Astrocyte of the cerebellum (primary cell): ENCODE data around the gene PRKCE.

Experiments used
- DNase-seq: peaks from one replicate; pipeline ENCODE4 v3.0.0-alpha.2; 2011; ENCODE audit warnings: low read depth
- H3K4me3 ChIP-seq: 2 replicates; pipeline ENCODE4 v1.5.1; 2011; ENCODE audit warnings: mild to moderate bottlenecking, low read depth, low read length, moderate library complexity
- in situ Hi-C: cut with HindIII; loops from 2 replicates; pipeline ENCODE4 v1.10.0; 2017; ENCODE audit warnings: low sequenced_read_pairs
- TF ChIP-seq, protein P1 (sequence below): IDR thresholded peaks from 2 replicates; pipeline ENCODE4 v1.5.1; 2012; ENCODE audit warnings: low read length, low read depth, moderate library complexity, mild to moderate bottlenecking; ENCODE audit errors: missing control alignments

PRKCE gene

DNA sequence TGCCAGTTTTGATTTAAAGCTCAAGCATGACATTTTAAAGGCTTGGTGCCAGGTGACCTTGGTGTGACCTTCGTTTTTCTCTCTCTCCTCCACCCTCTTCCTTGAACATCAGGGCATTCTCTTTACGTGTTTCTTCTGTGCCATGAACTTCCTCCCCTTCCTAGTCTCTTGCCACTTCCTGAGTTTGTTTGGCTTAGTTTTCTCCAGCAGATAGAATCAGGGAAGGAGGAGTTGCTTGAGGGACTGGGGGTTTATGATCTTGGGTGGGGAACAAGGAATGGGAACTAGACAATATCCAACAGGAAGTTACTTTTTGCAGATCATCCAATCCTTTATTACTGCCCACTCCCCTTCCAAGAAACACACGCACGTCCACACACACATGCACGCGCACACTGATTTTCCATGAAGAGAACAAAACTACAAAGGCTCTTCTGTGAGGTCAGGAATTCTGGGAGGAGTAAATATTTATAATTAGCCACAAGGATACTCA, 435.1 kb downstream of the PRKCE start:
- in situ Hi-C loops, result no loop called here
- no peak overlapping the region for H3K4me3 ChIP-seq
- TF ChIP-seq, protein P1, sequence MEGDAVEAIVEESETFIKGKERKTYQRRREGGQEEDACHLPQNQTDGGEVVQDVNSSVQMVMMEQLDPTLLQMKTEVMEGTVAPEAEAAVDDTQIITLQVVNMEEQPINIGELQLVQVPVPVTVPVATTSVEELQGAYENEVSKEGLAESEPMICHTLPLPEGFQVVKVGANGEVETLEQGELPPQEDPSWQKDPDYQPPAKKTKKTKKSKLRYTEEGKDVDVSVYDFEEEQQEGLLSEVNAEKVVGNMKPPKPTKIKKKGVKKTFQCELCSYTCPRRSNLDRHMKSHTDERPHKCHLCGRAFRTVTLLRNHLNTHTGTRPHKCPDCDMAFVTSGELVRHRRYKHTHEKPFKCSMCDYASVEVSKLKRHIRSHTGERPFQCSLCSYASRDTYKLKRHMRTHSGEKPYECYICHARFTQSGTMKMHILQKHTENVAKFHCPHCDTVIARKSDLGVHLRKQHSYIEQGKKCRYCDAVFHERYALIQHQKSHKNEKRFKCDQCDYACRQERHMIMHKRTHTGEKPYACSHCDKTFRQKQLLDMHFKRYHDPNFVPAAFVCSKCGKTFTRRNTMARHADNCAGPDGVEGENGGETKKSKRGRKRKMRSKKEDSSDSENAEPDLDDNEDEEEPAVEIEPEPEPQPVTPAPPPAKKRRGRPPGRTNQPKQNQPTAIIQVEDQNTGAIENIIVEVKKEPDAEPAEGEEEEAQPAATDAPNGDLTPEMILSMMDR, result no peak
- DNase-seq, result no peak

DNA sequence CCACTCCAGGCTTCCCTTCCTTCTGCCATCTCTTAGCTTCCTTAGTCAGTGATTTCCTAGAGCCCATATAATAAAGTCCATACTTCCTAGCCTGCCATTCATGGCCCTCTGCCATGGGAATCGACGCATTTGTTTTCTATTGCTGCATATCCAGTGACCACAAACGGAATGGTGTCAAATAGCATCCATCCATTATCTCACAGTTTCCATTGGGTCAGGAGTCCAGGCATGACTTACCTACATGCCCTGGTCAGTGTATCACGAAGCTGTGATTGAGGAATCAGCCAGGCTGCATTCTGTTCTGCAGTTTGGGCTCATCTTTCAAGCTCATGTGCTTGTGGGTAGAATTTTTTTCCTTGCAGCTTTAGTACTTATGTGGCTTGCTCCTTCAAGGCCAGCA, 436.0 kb downstream of the PRKCE start:
- H3K4me3 ChIP-seq, result no peak overlapping the region
- in situ Hi-C loops, result no loop called here
- DNase-seq, result no peak
- TF ChIP-seq, protein P1, result no peak

DNA sequence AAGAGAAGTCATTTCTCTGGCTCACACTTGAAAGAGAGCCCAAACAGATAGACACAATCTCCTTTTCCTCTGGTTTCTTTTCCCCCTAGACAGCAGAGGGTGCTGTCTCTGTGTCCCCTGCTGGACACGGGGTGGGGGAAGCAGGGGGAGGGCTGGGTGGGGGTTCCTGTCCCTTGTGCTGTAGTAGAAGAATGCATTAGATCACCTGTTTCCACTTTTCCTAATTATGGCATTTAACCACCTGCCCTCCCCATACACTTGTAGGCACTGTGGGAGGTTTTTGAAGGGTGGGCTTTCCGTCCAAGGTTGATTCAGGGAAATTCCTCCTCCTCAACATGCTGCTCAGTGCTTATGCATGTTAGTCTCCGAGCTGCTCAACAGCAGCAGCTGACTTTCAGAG, 439.5 kb downstream of the PRKCE start:
- no peak overlapping the region for H3K4me3 ChIP-seq
- TF ChIP-seq, protein P1, result no peak
- no peak for DNase-seq
- in situ Hi-C loops, result no loop called here

DNA sequence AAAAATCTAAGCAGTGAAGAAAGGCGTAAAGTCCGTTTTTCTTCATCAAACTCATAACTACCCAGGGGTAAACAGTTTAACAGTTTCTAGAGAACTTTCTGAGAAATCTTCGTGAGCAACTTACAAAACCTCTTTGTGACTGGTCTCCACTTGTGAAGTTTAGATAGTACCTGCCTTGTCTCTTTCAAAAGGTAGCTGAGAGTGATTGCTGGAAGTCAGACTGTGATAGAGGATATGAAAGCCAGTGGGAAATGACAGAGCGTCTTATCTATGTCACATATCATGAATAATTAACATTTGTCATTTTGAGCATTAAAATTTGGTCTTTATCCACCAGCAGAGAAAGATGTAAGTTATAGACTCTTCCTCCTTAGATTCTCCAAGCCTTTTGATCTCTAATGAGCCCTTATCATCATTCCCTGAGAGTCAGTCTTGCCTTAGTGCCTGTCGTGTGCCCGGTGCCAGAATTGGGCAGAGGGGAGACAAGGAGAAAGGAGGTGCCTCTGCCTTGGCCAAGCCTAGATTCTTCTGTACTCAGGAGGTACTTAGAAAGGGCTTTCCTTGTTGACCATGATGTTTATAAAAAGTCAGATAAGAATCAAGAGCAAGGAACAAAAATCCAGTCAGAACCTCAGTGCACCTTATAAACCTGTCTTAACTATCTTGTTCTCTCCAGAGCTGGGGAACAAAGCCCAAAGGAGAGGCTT, 440.6 kb downstream of the PRKCE start:
- H3K4me3 ChIP-seq, result no peak overlapping the region
- in situ Hi-C loops, result no loop called here
- TF ChIP-seq, protein P1, result no peak
- DNase-seq, result no peak

DNA sequence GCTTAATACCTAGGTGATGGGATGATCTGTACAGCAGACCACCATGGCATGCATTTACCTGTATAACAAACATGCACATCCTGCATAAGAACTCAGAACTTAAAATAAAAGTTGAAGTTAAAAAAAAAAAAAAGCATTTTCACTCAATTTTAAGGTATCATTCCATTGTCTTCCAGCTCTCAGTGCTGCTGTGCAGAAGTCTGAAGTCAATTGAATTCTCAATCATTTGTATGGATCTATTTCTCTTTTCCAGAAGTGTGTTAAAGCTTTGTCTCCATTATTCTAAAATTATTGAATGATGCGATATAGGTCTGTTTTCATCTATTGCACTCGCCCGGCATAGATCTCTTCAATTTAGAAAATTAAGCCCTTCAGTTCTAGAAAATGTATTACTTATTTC, 443.2 kb downstream of the PRKCE start:
- TF ChIP-seq, protein P1, result no peak
- in situ Hi-C loops, result no loop called here
- no peak overlapping the region for H3K4me3 ChIP-seq
- DNase-seq, result no peak

DNA sequence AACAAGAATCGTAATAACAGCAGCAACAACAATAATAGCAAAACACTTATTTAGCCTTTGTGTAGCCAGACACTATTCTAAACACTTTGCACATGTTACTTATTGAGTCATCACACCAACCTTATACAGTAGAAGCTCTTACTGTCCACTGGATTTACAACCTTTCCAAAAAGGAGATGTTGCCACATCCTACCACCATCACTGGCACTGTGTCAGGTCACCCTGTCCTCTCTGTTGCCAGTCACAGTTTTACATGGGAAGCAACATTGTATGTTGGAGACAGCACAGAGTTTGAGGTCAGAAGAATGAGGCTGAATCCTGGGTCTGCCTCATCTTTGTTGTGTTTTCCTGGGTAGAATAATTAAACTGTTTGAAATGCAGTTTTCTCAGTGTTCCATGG, 444.4 kb downstream of the PRKCE start:
- no peak overlapping the region for H3K4me3 ChIP-seq
- TF ChIP-seq, protein P1, result no peak
- DNase-seq, result no peak
- in situ Hi-C loops, result no loop called here
